Dedifferentiated amniotic fluid mesenchymal stem cell (primary cell): ENCODE measurements around the gene SAFB.
"Not testable (repeated sequence)": the region's sequence is repeated elsewhere in the genome, so short reads cannot be mapped to it uniquely, and the experiment has no call there.

Experiments used
- DNase-seq: peaks from one replicate; pipeline ENCODE4 v3.0.0-alpha.2; 2016; ENCODE audit errors: extremely low spot score

Gene SAFB

GRCh38 chr19:5684694-5685430 is 62.0 kb downstream of the SAFB start:
- DNase-seq, result no peak

DNA sequence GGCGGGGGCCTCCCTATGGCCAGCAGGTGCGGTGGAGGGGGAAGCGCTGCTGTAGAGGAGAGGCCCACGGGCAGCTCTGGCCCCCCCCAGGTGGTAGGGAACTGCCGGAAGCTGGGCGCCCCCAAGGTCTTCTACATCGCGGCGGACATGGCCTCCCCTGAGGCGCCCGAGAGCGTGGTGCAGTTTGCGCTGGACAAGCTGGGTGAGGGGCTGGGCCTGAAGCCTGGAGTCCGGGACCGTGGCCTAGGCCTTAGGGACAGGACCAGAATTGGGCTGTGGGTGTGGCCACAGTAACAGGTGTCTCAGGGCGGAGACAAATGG is 63.4 kb downstream of the SAFB start:
- no peak for DNase-seq

GRCh38 chr19:5686647-5687359 is 63.9 kb downstream of the SAFB start:
- DNase-seq, result peak; percentile 82

GRCh38 chr19:5687360-5688198 is 64.7 kb downstream of the SAFB start:
- no peak for DNase-seq

GRCh38 chr19:5688262-5688881 is 65.5 kb downstream of the SAFB start:
- not testable (repeated sequence) for DNase-seq

DNA sequence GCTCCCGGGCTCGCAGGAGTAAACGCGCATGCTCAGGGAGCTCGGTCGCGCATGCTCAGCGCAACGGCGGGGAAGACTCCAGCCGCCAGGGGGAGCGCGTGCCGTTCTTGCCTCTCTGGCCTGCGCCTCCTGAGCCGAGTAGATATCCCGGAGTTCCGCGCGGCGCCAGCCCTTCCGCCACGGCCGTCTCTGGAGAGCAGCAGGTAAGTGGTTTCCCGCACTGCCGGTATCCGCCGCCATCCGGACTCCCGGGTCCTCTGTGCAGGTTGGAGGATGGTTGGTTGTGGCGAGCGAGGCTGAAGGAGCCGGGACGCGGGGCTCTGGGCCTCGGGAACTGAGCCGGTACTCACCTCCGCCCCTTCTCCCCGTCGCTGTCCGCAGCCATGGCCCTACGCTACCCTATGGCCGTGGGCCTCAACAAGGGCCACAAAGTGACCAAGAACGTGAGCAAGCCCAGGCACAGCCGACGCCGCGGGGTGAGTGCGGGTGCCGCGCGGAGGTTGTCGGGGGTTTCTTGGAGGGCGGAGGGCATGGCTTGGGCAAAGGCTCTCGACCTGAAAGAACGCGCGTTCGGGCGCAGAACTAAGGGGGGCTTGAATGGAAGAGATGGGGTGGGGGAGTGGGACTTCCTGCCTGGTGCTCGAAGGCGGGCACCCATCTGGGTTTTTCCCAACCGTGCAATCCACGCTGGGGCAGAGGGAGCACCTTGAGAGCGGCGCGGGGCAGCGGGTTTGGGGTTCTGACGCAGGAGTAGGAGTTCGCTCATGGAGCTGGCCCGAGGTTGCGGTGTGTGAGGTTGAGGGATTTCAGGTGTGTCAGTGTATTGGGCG is 67.5 kb downstream of the SAFB start, which contains the start of gene RPL36:
Gene RPL36, plus strand, starts transcription at position 171 of the 830 bp plus-strand sequence. Its CDS starts 213 bp downstream, at position 384.
- DNase-seq, result peak; percentile 95

DNA sequence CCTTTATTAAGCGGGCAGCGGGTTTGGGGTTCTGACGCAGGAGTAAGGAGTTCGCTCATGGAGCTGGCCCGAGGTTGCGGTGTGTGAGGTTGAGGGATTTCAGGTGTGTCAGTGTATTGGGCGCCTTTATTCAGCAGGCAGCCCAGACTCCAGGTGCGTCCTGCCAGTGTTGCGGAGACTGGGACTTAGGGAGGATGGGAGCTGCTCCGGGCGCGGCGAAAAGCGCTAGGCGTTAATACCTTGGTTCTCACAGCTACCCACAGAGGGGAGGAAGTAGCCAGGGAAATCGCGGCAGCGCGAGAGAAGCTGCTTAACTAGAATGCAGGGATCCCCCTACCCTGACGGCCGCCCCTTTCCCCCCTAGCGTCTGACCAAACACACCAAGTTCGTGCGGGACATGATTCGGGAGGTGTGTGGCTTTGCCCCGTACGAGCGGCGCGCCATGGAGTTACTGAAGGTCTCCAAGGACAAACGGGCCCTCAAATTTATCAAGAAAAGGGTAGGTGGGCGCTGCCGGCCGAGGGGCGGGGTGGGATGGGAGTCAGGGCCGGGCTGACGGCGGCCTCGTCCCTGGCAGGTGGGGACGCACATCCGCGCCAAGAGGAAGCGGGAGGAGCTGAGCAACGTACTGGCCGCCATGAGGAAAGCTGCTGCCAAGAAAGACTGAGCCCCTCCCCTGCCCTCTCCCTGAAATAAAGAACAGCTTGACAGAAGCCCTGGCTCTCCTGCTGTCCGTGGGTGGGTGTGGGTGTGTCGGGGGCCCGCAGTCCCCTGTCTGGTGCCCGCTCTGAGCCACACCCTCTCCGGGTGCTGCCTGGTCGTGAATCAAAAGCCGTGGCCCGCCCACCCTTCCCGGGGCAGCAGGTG is 68.3 kb downstream of the SAFB start:
- no peak for DNase-seq

DNA sequence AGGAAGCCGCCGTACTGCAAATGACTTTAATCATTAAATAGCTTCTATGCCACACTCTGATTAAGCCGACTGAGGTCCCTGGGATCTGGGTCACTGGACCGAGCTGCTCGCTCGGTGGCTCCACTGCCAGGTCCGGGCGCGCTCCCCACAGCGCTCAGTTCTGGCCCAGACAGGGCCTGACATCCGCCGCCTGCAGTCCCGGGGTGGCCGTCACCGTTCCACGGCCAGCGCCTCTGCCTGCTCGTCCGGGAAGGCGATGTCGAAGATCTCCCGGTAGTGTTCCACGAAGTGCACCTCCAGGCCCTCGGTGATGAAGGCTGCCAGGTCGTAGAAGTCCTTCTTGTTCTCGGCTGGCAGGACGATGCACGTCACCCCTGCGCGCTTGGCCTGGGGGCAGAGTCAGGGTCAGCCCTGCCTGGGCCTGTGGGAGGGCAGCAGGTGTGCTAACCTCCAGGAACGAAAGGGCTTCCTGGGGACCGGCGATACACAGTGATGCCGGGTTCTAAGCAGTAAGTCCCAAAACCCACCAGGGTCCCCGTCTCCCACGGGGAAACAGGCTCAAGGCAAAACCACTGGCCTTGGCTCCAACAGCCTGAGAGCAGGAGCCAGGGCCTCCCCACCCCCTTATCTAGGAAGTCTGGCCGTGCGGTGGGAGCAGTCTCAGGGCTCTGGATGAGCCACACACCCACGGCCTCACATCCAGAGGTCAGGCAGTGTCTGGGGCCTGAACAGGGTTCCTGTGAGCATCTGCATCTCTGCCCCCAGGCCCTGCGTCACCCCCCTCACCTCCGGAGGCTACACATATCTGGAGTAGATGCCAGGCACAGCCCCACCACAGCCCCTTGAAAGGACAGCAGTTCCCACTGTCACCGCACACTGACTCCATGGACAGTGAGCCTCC is 69.2 kb downstream of the SAFB start:
- DNase-seq, result no peak

DNA sequence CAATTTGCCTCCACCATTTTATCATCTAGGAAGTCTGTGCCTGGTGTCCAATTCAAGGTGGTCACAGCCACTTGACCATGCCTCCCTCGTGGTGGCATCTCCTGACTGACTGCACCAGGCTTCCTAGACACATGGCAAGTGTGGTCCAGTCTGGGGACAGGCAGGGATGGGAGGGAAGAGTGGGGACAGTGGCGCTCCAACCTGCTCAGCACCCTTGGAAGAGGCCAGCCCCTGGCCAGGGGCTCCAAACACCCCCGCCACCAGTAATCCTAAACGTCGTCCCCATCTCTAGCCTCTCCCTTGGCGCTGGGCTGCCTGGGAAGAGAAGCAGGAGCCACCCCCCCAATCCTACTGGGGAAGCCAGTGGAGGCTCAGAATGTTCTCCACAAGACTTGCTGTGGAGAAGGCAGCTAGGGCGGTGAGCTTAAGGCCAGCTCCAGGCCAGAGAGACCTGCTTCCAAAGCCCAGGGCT is 69.9 kb downstream of the SAFB start:
- DNase-seq, result no peak

GRCh38 chr19:5693195-5694166 is 70.6 kb downstream of the SAFB start:
- DNase-seq, result no peak

- DNase-seq, result no peak
These were observed 71.5 kb downstream of the SAFB start for GRCh38 chr19:5694167-5694955.

DNA sequence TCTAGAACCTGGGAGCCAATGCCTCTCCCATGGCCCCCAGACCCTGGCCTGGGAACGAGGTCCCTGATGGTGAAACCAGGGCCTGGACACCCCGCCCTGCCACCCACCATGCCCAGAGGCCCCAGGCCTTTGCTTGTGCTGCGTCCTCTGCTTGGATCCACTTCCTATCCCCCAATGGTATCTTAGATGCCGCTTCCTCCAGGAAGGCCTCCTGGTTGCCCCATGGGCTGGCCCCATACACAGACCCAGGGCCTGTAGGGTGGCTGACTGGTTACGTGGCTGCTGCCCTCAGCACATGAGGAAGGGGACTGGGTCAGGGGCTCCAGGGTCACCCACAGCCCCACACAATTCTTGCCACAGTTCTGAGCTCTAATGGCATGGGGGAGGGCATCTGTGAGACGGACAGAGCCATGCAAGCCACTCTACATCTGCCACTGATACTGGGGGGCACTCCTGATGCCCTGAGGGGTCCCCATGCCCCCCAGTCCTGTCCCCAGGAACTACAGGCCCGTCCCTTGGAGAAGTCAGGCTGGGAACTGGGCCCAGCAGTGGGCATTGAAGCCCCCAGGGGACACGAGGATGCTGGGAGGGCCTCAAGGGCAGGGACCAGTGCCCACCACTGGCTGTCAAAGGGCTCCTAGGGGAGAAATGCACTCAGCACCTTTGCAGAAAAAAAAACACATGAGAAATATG is 72.2 kb downstream of the SAFB start:
- no peak for DNase-seq

DNA sequence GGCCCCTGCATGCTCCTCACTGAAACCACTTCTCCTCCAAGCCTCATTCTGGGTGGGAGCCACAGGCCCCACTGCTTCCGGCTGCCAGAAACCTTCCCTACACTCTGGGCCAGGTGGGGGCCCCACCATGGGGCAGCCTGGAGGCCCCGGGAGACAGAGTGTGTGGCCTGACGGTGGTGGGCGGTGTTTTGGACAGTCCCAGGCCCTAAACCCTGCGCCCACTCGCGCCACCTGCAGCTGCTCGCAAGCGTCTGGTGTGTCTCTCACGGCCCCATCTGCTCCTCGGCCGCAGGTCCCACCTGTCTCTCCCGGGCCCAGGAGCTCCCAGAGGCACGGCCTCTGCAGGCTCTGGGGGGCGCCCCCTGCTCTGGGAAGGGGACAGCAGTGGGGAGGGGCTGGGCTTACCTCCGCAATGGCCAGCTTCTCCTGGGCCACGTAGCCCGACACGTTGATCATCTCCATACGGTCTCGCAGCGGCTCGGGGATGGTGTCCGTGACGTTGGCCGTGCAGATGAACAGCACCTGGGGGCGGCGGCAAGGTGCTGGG is 72.8 kb downstream of the SAFB start:
- DNase-seq, result no peak

DNA sequence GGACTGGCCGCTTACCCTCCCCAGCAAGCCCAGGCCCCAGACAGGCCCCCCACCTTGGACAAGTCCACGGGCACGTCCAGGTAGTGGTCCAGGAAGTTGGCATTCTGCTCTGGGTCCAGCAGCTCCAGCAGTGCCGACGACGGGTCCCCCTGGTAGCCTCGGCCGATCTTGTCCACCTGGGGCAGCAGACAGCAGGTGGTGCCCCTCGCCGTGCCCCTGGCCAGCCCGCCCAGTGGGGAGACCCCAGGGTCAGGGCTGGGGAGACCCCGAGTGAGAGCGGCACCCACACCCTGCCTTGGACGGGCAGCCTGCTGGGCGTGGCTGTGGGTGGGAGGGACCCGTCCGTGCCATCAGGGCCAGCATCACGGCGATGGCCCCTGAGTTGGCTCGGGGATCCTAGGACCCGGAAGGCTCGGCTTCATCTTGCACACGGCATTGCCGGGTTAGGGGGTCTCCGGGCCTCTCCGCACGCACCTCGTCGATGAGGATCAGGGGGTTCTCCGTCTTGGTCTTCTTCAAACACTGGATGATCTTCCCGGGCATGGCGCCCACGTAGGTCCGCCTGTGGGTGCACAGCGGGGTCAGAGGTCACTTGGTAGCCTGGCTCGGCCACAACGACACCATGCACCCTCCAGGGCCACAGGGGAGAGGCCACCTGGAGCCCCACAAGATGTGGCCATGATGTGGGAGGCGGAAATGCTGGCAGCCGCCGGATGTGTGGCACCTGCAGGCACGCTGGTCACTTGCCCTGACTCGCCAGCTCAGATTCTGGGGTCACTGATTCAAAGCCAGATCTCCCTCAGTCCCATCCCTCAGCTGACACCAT is 73.5 kb downstream of the SAFB start:
- no peak for DNase-seq
